Measurements from ENCODE around the gene TNS2.

- TF ChIP-seq SIN3A (IDR thresholded peaks at IDR 0.05; ENCODE audit: borderline replicate concordance, insufficient read depth, low read length), result no peak
- TF ChIP-seq POLR2AphosphoS5 (IDR thresholded peaks at IDR 0.05; ENCODE audit: low read depth, low read length), result no peak
- no peak for TF ChIP-seq TAF1 (IDR thresholded peaks at IDR 0.05; ENCODE audit: borderline replicate concordance, insufficient read depth, low read length)
- TF ChIP-seq REST (IDR thresholded peaks at IDR 0.05; ENCODE audit: insufficient read depth in 1 of 2, low read depth in 2 of 2, low read length in 2 of 2), result no peak
Measured at GRCh38 chr12:53105256-53105655, 55.4 kb downstream of the TNS2 start.

Measured in PFSK-1 (cell line).